Astrocyte (in vitro differentiated cells and primary cell): ENCODE measurements around the gene GBE1.

ENCODE experiments used
- EZH2 ChIP-seq: IDR thresholded peaks from 2 replicates; pipeline ENCODE4 v1.6.1; 2012; ENCODE audit warnings: mild to moderate bottlenecking, low read length, inconsistent platforms; ENCODE audit not compliant: insufficient read depth
- TF ChIP-seq, protein P1 (sequence below): IDR thresholded peaks from 2 replicates; pipeline ENCODE4 v1.5.1; 2011; ENCODE audit warnings: low read depth, mild to moderate bottlenecking, inconsistent platforms, low read length, moderate library complexity; ENCODE audit not compliant: insufficient read depth

DNA sequence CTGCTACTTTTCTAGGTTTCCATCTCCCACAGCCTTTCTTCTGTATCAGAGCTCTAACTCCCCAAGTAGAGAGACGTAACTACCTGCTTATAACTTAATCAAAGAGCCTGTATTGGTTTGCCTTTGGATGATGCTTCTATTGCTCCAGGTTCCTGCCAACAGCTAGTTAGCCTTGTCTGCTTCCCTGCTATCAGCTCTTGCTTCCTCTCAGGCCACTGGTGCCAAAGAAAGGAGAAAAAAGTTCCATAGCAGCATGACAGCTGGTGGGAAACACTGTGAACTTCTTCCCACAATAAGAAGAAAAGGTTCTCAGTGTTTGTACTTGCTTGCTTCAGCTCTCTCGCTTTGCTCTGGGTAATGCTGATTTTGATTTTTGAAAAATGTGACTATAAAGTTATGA lies 206.6 kb downstream of the GBE1 start:
- TF ChIP-seq EZH2: no peak
- TF ChIP-seq, protein P1, sequence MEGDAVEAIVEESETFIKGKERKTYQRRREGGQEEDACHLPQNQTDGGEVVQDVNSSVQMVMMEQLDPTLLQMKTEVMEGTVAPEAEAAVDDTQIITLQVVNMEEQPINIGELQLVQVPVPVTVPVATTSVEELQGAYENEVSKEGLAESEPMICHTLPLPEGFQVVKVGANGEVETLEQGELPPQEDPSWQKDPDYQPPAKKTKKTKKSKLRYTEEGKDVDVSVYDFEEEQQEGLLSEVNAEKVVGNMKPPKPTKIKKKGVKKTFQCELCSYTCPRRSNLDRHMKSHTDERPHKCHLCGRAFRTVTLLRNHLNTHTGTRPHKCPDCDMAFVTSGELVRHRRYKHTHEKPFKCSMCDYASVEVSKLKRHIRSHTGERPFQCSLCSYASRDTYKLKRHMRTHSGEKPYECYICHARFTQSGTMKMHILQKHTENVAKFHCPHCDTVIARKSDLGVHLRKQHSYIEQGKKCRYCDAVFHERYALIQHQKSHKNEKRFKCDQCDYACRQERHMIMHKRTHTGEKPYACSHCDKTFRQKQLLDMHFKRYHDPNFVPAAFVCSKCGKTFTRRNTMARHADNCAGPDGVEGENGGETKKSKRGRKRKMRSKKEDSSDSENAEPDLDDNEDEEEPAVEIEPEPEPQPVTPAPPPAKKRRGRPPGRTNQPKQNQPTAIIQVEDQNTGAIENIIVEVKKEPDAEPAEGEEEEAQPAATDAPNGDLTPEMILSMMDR: no peak
